ENCODE data around the gene INCA1. TPM values are rescaled to one million over a fixed set of nuclear protein-coding genes. Genes with fewer than 3 reads are reported as not detected.
A peak's percentile ranks its signal among the peaks of the same experiment; 100 is the strongest.

The INCA1 gene
- total RNA-seq, 1 experiment from 2014 or later = 1.3 TPM

- no peaks in the 10 kb centered on the region for H3K79me1 ChIP-seq (ENCODE audit: insufficient read depth, low read depth, low read length, poor library complexity, severe bottlenecking)
- Mint-ChIP-seq H3K9me3 (no peaks in the 10 kb centered on the region), H3K27ac (no peak within 1 kb of the TSS; a peak in 1 of 7 replicates), H3K4me3 (peak within 1 kb of the TSS in 1 of 2 experiments; percentile 60; a peak in 1 of 5 replicates), H3K27me3 (ENCODE audit: low read depth) (peaks cover 46% of the 10 kb centered on the region), H3K36me3 (ENCODE audit: insufficient read depth in 1 of 3, low read depth in 3 of 3) (no peaks in the 10 kb centered on the region), H3K4me1 (peaks cover 0 to 3% of the 10 kb centered on the region in 2 experiments; a peak in 1 of 4 replicates)
- no peak within 1 kb of the TSS for H2BK12ac ChIP-seq (ENCODE audit: insufficient read length, low read depth, low read length)
- H3T11ph ChIP-seq (ENCODE audit: low read length) = no peak within 1 kb of the TSS
- no peak within 1 kb of the TSS for H4K5ac ChIP-seq (ENCODE audit: insufficient read length, low read depth, low read length)
- no peak within 1 kb of the TSS for H2AK5ac ChIP-seq (ENCODE audit: insufficient read length, low read length)
- no peak within 1 kb of the TSS for H3K56ac ChIP-seq (ENCODE audit: insufficient read length, low read depth, low read length)
- H3K9ac ChIP-seq (ENCODE audit: extremely low read depth, insufficient read length, low read length) = no peak within 1 kb of the TSS
- peak within 1 kb of the TSS; percentile 9 for H3K4me2 ChIP-seq (ENCODE audit: insufficient read depth, insufficient read length, low read length)
- TF ChIP-seq CTCF (conservative IDR thresholded peaks at IDR 0.05) = no peak
- H3K4ac ChIP-seq (ENCODE audit: low read depth, low read length) = no peak within 1 kb of the TSS
- H2BK120ac ChIP-seq (ENCODE audit: low read depth, low read length, poor library complexity, severe bottlenecking) = no peak within 1 kb of the TSS
- no peaks in the 10 kb centered on the region; the same call in 1 of the 2 replicates for H3K27me3 ChIP-seq (ENCODE audit: insufficient read depth, low read length)
- H3K18ac ChIP-seq (ENCODE audit: insufficient read length, low read depth, low read length) = no peak within 1 kb of the TSS
- no peak within 1 kb of the TSS for H2BK20ac ChIP-seq (ENCODE audit: low read depth, low read length, poor library complexity, severe bottlenecking)
- peak; percentile 78 for DNase-seq
- H3K23ac ChIP-seq (ENCODE audit: insufficient read length, low read depth, low read length) = no peak within 1 kb of the TSS
- no peak within 1 kb of the TSS for H3K14ac ChIP-seq (ENCODE audit: insufficient read depth, low read length)
- no peaks in the 10 kb centered on the region for H3K9me3 ChIP-seq (ENCODE audit: control insufficient read depth, low read depth, low read length)
- H3K79me2 ChIP-seq (ENCODE audit: insufficient read depth, low read length) = no peaks in the 10 kb centered on the region
- no CpG with 5 or more reads among the region's 24 CpGs for WGBS (ENCODE audit: extremely low coverage, insufficient read length, low lambda C conversion rate)
- no peak within 1 kb of the TSS for H4K8ac ChIP-seq (replicated peaks; ENCODE audit: insufficient read length, low read depth, low read length)
- no peak within 1 kb of the TSS for H2BK15ac ChIP-seq (ENCODE audit: low read depth, low read length)
- no peak within 1 kb of the TSS for H3K27ac ChIP-seq (ENCODE audit: insufficient read length, low read depth, low read length)
- H2BK5ac ChIP-seq (ENCODE audit: insufficient read length, low read length) = no peak within 1 kb of the TSS
- no peaks in the 10 kb centered on the region for H3K23me2 ChIP-seq (ENCODE audit: insufficient read length, low read depth, low read length, poor library complexity, severe bottlenecking)
- no peak within 1 kb of the TSS for H2AFZ ChIP-seq (ENCODE audit: low read length)
- H4K91ac ChIP-seq (ENCODE audit: insufficient read length, low read depth, low read length) = no peak within 1 kb of the TSS
- no peaks in the 10 kb centered on the region for H4K20me1 ChIP-seq (ENCODE audit: control insufficient read depth, insufficient read depth, insufficient read length)
- H3K4me1 ChIP-seq (ENCODE audit: insufficient read depth, low read length) = no peaks in the 10 kb centered on the region
These were observed 38.0 kb upstream of the INCA1 start, which contains the start of gene SLC52A1 for GRCh38 chr17:5035315-5035714. Gene SLC52A1 (minus strand): TSS chr17:5035426. CDS start chr17:5034606, 820 bp downstream.

Measured in H9 (cell line).